ENCODE results near the gene RAB2B. TPM values are rescaled to one million over a fixed set of nuclear protein-coding genes. Genes with fewer than 3 reads are reported as not detected.

The RAB2B gene
- total RNA-seq, 1 experiment from 2014 or later = 25.2 TPM

DNA sequence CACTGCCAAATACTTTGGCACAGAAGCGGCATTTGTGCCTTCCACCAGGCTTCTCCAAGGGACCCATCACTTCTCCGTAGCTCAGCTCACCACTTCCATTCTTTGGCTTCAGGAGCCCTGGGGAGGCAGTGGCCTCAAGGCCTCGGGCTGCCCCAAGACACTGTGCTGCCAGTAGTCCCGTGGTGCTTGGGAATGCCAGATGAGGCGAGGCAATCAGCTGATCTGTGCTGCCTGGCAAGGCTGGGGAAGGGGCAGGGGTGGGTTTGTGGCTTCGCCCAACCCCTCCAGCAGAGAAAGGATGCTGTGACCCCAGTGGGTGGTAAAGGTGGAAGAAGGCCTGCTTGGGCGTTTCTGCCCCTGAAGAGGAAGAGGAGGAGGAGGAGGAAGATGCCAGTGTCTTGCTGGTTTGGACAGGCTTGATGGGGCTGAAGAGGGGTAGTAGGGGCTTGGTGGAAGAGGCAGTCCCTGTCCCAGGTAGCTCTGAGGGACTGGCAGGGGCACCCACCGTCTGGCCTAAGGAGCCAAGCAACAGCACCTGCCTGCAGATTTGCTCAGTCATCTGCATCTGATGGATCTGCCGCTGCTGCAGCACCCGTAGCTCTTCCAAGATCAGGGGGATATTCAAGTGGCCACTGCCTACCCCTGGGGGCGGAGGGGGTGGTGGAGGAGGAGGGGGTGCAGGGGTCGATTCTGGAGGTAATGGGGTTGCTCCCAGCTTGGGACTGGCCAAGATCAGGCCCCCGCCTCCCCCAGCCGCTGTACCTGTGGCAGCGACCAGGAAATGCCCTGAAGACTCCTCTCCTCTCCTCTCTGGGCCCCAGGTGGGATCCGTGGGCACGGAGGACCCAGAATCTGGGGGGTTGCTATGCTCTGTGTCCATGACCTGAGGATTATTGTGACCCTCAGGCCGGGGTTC, 48.1 kb upstream of the RAB2B start:
- no peak for DNase-seq
- Mint-ChIP-seq H3K27ac (ENCODE audit: unreplicated experiment) (no peak overlapping the region), H3K9me3 (ENCODE audit: low read depth, unreplicated experiment) (no peaks in the 10 kb centered on the region), H3K4me1 (ENCODE audit: low read depth, unreplicated experiment) (no peaks in the 10 kb centered on the region), H3K4me3 (ENCODE audit: low read depth, unreplicated experiment) (peak overlapping the region; percentile 72), H3K27me3 (ENCODE audit: unreplicated experiment) (peaks cover 23% of the 10 kb centered on the region), H3K36me3 (ENCODE audit: insufficient read depth, unreplicated experiment) (peaks cover 11% of the 10 kb centered on the region)
- no TSS peak for BruUV-seq (replicated peaks)
- intact Hi-C loops (cut with micrococcal nuclease; ENCODE audit: unreplicated experiment) = no loop called here
- TF ChIP-seq, protein P1, sequence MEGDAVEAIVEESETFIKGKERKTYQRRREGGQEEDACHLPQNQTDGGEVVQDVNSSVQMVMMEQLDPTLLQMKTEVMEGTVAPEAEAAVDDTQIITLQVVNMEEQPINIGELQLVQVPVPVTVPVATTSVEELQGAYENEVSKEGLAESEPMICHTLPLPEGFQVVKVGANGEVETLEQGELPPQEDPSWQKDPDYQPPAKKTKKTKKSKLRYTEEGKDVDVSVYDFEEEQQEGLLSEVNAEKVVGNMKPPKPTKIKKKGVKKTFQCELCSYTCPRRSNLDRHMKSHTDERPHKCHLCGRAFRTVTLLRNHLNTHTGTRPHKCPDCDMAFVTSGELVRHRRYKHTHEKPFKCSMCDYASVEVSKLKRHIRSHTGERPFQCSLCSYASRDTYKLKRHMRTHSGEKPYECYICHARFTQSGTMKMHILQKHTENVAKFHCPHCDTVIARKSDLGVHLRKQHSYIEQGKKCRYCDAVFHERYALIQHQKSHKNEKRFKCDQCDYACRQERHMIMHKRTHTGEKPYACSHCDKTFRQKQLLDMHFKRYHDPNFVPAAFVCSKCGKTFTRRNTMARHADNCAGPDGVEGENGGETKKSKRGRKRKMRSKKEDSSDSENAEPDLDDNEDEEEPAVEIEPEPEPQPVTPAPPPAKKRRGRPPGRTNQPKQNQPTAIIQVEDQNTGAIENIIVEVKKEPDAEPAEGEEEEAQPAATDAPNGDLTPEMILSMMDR (IDR thresholded peaks at IDR 0.05; ENCODE audit: unreplicated experiment) = no peak
- CTCF ChIA-PET = no interaction called here

DNA sequence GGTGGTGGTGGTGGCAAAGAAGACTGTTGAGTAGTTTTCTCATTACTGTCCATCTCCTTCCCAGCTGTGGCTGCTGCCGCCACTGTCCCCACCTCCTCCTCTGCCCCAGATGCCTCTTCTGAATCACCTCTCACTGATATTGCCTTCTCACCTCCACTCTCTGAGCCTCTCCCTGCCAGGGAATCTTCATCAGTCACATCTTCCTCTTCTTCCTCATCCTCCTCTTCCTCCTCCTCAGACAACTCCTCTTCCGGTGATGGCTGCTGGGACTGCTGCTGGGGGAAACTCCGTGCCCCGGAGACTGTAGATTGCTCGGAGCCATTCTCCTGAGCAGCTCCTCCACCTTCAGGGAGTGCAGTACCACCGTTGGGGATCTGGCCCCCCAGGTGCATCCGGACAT, 46.4 kb upstream of the RAB2B start:
- intact Hi-C loops (cut with micrococcal nuclease; ENCODE audit: unreplicated experiment) = no loop called here
- Mint-ChIP-seq H3K36me3 (ENCODE audit: insufficient read depth, unreplicated experiment) (peaks cover 11% of the 10 kb centered on the region), H3K27ac (ENCODE audit: unreplicated experiment) (no peak overlapping the region), H3K9me3 (ENCODE audit: low read depth, unreplicated experiment) (no peaks in the 10 kb centered on the region), H3K27me3 (ENCODE audit: unreplicated experiment) (peaks cover 33% of the 10 kb centered on the region), H3K4me3 (ENCODE audit: low read depth, unreplicated experiment) (no peak overlapping the region), H3K4me1 (ENCODE audit: low read depth, unreplicated experiment) (no peaks in the 10 kb centered on the region)
- no TSS peak for BruUV-seq (replicated peaks)
- TF ChIP-seq, protein P1 (IDR thresholded peaks at IDR 0.05; ENCODE audit: unreplicated experiment) = no peak
- DNase-seq = no peak
- CTCF ChIA-PET = interaction anchor here (0.6 to 1.0 kb wide), 2 partner anchors 12 to 51 kb away, joined by 3 read pairs; partner anchors contain the start of gene METTL3

DNA sequence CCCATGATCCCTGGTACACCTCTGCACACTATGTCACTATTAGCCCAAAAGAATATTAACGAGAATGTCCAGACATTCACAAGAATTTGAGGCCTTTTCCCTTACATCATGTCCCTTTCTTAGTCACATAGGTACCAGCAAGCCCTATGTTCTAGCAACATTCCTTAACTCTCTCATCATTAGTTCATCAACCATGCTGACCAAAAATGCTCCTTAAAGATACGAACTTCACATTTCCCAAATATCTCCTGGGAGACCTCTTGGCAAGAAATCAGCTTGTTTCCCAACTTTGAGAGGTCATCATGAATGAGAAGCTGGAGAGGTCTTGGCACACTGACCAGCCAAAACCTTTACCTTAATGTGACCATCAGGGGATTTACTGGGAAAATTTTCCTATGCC, 44.7 kb upstream of the RAB2B start:
- no peaks in the 10 kb centered on the region for H3K4me1 Mint-ChIP-seq (ENCODE audit: low read depth, unreplicated experiment)
- intact Hi-C loops (cut with micrococcal nuclease; ENCODE audit: unreplicated experiment) = no loop called here
- H3K36me3 Mint-ChIP-seq (ENCODE audit: insufficient read depth, unreplicated experiment) = peaks cover 9% of the 10 kb centered on the region
- H3K4me3 Mint-ChIP-seq (ENCODE audit: low read depth, unreplicated experiment) = no peak overlapping the region
- no TSS peak for BruUV-seq (replicated peaks)
- TF ChIP-seq, protein P1 (IDR thresholded peaks at IDR 0.05; ENCODE audit: unreplicated experiment) = no peak
- peaks cover 37% of the 10 kb centered on the region for H3K27me3 Mint-ChIP-seq (ENCODE audit: unreplicated experiment)
- H3K27ac Mint-ChIP-seq (ENCODE audit: unreplicated experiment) = no peak overlapping the region
- H3K9me3 Mint-ChIP-seq (ENCODE audit: low read depth, unreplicated experiment) = no peaks in the 10 kb centered on the region
- no peak for DNase-seq
- CTCF ChIA-PET = interaction anchor here (0.6 kb wide), 1 partner anchor 33 kb away, joined by 10 read pairs; no protein-coding TSS in a partner anchor

DNA sequence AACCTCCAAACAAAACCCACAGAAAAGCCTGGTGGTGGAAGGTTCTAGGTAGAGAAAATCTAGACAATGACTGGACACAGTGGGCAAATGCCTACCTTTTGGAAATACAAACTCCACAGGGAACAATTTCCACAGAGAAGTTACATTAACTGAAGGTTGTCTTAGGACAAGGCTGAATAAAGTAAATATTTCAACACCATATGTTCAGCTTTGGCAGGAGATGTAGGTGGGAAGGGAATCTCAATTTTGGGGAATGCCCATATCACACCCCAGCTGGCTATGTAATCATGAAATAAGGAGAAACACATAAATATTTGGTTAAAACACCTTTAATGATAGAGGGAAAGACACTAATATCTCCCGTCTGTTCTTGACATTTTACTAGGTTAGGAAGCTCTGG, 44.0 kb upstream of the RAB2B start:
- DNase-seq = no peak
- BruUV-seq (replicated peaks) = no TSS peak
- intact Hi-C loops (cut with micrococcal nuclease; ENCODE audit: unreplicated experiment) = no loop called here
- no peaks in the 10 kb centered on the region for H3K9me3 Mint-ChIP-seq (ENCODE audit: low read depth, unreplicated experiment)
- H3K4me3 Mint-ChIP-seq (ENCODE audit: low read depth, unreplicated experiment) = no peak overlapping the region
- TF ChIP-seq, protein P1 (IDR thresholded peaks at IDR 0.05; ENCODE audit: unreplicated experiment) = no peak
- H3K36me3 Mint-ChIP-seq (ENCODE audit: insufficient read depth, unreplicated experiment) = peaks cover 1% of the 10 kb centered on the region
- peaks cover 37% of the 10 kb centered on the region for H3K27me3 Mint-ChIP-seq (ENCODE audit: unreplicated experiment)
- H3K27ac Mint-ChIP-seq (ENCODE audit: unreplicated experiment) = no peak overlapping the region
- no peaks in the 10 kb centered on the region for H3K4me1 Mint-ChIP-seq (ENCODE audit: low read depth, unreplicated experiment)
- CTCF ChIA-PET = no interaction called here

Data from Calu3 (cell line).